DMS53 (cell line): ENCODE data around the gene EEF2.

Experiments
- DNase-seq: peaks from one replicate; lab custom pipeline; 2025; lab: John Stamatoyannopoulos, UW

EEF2 gene

DNA sequence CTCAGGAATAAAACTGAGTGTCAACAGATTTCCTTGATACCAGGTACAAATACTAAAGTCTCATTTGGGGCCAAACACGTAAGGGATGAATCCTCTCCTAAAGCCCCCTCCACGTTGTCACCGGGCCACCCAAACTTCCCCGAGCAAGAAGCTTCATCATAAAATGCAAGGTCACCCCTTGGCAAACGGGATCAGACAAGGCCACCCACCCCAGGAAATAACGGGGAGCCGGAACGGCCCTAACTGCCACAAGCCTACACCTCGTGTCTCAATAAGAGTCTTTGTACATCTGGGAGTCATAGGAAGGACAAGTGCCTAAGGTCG, 717 bp downstream of the EEF2 start:
- no peak for DNase-seq

DNA sequence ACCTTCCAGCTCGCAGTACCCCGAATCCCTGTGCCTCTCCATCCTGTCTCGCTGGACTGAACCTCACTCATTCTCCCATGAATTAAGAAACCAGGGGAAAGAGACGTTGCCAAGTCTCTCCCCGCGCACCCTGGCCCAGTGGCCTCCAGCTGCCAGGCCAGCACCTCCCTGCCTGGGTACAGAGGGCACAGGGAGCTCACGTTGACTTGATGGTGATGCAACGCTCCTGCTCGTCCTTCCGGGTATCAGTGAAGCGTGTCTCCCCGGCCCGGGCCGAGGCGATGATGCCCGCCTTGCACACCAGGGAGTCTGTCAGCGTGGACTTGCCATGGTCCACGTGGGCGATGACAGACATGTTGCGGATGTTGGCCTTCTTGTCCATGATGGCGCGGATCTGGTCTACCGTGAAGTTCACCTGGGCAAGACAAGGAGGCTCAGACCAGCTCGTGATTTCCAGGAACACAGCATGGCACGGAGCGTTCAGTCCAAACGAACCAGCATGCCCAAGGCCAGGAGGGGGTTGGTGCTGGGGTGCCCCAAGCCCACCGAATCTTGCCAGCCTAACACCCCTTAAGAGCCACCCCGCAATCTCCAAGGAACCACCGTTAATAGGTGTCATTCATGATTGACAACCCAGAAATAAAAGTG, 1.2 kb downstream of the EEF2 start:
- peak; percentile 81 for DNase-seq

DNA sequence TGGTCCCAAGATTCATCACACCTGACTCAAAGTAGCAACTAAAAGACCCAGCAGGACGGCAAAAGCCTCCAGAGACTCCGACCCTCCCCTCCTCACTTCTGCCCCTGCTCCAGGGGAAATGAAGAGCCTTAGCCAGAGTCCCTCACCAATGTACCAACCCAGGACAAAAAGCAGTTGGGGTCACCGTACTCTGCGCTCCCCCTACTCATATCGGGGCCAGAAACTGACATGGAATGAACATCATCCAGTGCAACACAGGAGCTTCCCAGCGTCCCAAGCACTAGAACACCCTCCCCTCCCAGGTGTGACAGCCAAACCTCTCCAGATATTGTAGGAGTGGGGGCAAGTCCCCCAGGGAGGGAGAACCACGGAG, 1.7 kb downstream of the EEF2 start:
- no peak for DNase-seq

DNA sequence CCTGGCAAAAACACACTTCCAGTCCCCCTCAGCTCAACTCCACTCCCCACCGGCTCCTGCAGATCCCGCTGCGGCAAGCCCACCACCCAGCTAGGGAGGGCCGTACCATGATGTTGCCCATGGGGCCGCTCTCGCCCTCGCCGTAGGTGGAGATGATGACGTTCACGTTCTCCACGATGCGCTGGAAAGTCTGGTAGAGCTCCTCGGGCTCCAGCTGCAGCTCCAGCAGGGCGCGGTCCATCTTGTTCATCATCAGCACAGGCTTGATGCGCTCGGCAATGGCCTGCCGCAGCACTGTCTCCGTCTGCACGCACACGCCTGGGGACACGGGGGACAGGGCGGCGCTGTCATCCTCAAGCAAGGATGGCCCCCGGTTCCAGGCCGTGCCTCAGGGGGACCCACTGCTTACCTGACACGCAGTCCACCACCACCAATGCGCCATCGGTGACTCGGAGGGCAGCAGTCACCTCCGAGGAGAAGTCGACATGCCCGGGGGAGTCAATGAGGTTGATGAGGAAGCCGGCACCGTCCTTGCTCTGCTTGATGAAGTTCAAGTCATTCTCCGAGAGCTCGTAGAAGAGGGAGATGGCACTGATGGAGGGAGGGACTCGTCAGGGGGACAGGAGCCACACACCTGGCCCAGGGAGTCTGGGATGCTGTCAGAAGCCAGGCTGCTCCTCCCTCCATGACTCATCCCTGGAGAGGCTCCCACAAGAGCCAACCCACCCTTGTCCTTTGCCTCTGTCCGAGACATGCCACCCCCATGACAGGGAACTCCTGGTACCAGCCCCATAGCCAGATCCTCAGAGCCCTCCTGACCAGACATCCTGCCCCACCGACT, 2.3 kb downstream of the EEF2 start:
- DNase-seq: peak; percentile 79

DNA sequence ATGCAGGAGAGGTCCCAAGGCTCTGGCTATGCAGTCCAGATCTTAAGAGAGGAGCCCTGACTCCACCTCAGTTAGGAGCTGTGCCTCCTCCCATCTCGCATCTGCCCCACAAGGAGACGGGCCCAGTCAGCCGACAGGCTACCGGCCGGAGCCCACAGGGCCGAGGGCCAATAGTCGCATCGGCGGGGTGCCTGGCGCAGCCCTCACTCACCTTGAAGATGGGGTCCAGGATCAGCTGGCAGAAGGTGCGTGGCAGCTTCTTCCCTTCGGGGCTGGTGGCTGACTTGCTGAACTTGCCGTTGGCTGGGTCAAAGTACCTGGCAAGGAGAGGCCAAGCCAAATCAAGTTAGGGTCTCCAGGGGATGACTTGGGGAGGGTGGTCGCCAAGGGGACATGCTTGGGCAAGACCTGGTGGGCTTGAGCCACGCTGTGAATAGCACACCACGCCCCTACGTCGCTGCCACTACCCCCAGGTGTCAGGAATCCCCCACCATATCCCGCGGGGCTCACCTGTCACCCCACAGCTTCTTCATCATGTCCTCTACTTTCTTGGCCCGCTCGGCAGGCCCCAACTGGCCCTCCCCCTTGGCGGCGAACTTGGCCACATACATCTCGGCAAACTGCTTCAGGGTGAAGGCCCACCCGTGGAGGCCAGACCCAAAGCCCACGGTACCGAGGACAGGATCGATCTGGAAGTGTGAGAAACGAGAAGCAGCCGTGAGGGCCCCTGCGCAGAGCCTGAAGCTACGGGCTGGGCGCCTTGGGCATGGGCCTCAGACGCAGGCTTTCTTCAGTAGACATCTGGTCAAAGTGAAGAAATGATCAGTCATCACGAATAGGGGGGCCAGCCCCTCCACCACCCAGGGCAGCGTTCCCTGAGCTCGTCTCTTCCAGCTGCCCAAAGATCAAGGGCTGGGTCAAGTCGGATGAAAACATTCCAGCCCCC, 3.3 kb downstream of the EEF2 start:
- no peak for DNase-seq

DNA sequence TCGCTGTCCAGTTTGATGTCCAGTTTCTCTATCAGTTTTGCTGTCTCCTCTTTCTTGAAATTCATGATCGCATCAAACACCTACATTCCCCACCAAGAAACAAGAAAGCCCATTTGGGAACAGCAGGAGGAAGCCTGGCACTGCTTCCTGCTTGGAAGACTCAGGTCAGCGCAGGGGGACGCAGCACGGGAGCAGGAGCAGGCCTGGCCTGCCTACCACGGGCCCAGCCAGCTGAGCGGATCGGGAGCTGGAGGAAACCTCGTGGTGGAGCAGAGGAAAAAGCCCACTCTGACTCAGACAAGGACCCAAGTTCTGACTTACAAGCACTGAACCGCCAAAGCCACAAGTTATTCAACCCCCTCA, 3.9 kb downstream of the EEF2 start:
- DNase-seq: no peak

DNA sequence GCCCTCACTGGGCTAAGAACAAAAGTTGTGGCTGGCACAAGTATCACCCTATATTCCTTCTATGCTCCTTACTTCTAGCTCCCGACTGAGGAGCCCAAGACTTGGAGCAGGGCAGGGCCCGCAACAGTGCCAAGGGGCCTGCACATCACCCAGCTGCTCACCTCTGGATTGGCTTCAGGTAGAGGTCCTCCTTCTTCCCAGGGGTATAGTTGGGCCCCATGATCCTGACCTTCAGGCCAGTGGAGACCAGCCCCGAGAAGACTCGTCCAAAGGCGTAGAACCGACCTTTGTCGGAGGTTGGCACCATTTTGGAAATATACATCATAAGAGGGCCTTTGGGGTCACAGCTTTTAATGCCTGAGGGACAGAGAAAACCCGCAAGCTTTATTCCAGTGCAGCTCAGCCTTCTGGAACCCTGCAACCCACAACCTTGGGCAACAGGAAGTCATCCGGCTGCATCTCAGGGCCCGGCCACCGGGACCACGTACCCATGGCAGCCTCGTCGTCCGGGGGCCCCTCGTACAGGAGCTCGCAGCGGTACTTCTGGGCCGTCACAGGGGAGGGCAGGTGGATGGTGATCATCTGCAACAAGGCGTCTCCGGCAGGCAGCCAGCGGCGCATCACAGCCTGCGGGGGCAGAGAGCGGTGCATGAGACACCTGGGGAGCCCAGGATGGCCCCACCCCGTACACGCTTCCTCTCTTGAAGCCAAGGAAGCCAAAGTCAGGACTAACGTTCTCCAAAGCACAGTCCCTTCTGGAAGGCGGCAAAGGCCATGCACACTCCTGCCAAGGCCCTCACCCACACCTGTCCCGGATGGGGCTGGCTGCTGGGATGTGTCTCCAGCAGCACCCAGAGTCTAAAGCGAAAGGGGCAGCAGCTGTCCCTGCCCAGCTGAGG, 4.7 kb downstream of the EEF2 start:
- peak; percentile 19 for DNase-seq

DNA sequence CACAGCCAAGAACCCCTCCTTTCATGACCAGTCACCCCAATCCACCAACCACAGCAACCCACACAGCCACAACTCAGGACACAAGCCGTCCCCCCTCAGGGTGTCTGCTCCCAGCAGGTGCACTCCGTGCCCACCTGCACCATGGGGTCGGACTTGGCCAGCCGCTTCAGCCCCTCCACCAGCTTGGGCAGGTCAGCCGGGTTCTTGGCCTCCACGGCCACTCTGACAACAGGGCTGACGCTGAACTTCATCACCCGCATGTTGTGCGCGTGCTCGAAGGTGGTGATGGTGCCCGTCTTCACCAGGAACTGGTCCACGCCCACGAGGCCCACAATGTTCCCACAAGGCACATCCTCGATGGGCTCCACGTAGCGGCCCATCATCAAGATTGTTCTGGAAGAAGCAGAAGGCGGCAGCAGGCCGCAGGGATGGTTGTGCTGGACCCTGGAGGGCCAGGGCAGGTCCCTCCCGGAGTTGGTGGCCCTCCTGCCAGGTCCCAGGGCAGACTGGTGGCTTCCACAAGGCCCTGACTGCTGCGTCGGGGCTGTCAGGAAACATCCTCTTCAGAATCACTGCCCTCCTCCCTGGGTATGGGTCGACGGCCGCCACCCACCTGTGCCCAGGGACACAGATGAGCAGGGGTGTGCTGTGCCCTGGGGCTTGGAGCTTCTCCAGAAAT, 5.5 kb downstream of the EEF2 start:
- no peak for DNase-seq

DNA sequence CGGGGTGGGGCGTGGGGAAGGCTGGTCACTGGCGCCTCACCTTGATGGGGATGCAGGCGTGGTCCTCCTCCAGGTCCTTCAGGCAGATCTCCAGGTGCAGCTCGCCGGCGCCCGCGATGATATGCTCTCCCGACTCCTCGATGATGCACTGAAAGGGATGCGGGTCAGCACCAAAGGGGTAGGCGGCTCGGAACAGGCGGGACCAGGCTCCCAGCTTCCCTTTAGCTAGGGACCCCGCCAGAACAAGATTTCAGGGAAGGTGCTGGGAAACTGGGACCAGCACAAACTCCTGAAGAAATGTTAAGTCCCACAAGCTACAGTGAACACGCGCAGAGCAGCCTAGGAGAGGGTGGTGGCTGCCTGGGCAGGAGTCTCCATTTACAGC, 6.0 kb downstream of the EEF2 start:
- peak; percentile 37 for DNase-seq

DNA sequence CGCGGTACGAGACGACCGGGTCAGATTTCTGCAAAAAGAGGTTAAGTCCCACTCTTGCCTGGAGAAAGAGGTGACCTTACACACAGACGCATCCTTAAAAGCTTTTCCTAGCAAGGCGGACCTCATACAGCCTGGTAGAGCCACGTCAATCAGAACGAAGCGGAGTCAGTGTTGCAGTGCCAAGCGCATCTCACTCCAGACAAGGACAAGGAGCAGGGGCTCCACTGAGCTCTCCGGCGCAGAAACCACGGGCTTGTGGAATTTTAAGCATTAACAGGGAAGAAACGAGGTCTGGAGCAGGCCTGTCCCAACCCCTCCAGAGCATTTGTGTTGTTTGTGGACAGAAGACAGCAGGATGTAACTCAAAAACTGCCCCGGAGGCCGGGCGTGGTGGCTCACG, 7.1 kb downstream of the EEF2 start:
- DNase-seq: no peak

DNA sequence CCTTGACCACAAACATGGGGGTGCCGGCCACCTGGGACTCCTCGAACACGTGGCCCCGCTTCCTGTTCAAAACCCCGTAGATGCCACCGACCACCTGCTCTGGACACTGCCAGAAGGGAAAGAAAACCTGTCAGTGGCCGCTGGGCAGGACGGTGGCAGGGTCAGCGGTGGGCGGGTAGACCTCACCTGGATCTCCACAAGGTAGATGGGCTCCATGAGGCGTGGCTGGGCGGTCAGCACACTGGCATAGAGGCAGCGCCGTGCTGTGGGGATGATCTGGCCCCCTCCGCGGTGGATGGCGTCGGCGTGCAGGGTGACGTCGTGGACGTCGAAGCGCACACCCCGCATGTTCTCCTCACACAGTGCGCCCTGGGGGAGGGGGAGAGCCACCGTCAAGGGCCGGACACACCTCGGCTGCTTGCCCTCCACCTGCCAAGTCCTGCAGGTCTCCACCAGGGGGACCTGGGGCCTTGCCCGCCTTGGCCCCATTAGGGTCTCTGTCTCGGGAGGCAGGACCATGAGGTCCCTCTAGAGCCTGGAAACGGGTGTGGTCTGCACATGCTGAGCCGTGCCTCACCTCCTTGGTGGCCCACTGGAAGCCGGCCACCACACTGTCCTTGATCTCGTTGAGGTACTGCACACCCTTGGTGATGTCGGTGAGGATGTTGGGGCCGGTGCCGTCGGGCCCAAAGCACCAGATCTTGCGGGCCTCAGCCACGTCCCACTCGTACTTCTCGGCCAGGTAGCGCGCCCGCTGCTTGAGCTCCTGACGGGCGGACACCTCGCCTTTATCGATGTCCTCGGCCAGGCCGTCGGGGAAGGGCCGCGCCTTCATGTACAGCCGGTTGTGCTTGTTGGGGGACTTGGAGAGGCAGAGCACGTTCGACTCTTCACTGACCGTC, 7.8 kb downstream of the EEF2 start:
- DNase-seq: peak; percentile 27

DNA sequence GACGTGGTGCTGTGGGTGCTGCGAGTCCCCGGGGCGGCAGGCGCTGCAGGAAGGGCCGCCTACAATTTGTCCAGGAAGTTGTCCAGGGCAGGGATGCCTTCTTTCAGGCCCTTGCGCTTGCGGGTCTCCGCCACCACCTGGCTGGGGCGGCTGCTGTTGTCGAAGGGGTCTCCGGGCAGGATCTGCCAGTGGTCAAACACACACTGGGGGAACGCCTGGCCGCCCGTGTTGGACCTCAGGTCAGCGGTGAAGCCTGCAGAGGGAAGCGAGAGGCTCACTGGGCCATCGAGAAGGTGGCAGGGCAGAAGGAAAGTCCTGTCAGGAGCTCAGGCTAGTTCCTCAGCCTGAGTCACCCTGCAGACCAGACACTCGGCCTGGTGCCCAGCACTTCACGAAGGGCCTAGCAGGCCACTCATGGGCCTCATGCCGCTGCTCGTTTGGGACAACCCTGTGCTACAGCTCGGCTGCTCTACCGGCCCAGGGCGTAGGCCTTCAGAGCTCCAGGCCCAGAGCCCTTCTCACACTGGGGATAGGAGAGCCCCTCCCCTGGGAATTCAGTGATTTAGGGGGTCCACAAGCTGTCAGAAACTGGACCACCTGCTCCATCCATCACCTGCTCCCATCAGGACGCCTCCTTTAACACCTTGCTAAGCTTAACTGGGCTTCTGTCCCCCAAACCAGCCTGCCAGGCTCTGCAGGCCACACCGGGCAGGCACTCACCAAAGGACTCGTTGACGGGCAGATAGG, 8.6 kb downstream of the EEF2 start:
- DNase-seq: peak; percentile 35

DNA sequence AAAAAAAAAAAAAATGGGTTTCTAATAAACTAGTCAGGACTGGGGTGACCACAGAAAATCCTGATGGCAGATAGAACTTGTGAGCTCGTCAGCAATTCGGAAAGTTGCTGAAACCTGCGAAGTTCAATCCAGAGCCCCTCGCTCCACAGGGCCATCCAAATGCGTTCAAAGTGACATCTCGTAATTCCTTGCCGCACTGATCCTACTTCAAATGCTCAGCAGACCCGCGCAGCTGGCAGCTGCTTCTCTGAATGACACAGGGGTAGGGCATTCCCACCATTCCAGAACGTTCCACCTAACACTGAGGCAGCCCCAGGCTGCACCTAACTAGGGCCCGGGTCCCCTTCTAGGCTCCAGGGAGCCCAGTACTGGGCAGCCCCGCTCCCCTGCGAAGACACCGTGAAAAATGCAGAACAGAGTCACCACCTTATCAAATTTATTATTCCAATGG, 9.6 kb downstream of the EEF2 start:
- peak; percentile 40 for DNase-seq

DNA sequence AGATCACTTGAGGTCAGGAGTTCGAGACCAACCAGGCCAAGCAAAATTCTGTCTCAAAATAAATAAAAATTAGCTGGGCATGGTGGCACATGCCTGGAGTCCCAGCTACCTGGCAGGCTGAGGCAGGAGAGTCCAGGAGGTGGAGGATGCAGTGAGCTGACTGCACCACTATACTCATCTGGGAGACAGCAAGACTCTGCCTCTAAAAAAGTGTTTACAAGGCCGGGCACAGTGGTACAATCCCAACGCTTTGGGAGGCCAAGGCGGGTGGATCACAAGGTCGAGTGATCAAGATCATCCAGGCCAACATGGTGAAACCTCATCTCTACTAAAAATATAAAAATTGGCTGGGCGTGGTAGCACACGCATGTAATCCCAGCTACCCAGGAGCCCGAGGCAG, 10.1 kb downstream of the EEF2 start:
- DNase-seq: peak; percentile 26

DNA sequence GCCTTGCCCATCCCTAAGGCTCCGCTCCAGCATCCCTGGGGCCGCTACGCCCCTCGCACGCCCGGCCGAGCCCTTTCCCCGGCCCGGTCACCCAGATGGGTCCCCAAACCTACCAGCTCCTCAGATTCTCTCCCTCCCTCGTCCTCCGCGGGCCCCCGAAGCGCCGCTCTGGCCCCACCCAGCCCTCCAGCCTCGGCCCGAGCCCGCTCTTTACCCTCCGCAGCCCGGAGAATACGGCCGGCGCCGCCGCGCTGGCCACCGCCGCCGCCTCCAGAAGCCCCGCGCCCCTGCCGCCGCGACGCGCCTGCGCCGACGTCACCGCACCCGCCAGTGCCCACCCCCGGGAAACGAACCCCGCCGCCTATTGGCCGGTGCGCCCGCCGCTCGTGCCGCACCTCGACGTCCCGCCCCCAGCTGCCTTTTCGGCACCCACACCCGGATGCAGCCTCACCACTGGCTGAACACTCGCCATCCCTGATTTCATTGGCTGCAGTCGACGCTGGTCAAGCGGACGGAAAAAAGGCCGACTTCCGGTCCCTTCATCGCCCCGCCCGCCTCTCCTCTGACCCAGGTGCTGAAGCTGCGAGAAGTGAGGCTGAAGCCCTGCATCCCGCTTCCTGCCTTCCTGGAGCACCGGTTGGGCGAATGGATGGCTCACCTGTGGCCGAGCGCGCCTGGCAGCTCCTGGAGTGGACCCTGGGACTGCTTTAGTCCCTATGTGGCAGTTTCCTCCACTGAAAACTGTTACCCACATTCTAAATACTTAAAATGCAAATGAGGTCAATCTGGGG, 14.3 kb downstream of the EEF2 start, which contains the start of gene DAPK3:
DAPK3 (minus strand) TSS at position 292 of the 791 bp plus-strand sequence. CDS start 1,364 bp downstream, outside the sequence.
- DNase-seq: peak; percentile 98

DNA sequence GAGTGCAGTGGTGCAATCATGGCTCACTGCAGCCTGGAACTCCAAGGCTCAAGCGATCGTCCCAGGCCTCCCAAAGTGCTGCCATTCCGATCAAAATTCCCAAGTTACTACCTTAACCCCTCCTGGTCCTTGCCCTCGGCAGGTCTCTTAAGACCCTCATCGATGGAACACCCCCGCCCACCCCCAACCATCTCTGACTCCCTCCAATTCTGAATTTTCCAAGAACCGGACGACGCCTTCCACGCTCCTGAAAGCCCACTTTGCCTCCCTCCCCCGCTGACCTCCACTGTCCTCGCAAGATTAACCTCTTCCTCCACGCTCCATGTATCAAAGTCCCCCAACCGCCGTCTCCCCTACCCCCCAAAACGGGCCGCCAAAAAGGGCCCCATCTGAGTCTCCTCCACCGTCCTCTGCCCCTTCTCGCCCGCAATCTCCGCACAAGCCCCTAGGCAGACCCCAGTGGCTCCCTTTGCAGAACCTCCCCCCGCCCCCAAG, 14.9 kb downstream of the EEF2 start:
- DNase-seq: no peak

DNA sequence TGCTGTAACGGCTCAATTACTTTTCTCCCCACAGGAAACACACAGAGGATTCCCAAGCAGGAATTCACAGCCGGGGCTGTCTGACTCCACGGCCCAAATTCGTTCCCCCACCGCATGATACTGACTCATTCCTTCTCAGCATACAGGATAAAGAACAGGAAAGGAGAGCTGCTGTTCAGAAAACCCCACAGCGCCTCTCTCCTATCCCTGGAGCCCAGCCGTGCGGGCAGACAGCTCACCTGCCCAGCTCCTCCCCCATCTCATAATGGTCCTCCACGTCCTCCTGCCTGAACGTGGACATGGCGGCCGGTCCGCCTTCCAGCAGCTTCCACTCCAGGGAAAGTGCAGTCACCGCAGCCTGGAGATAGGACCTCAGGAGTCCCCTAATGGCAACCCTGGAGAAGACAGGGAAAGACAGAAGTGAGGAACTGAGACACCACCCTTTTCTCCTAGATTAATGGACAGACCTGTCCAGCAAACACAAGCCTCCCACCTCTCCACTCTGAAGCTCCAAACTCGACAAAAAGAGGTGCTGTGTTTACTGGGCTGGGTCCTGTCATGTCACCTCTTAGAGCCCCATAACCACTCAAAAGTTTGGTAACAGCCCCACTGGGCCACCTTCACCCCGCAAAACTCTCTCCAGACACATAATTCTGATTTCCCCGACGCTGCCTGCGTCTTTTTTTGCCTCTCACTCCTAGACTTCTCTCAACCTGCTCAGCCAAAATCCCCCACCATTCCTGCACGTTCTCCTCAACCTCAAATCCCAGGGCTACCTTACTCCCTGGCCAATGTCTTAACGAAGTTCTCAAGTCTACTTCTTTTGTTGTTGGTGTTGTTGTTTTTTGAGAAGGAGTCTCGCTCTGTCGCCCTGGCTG, 15.6 kb downstream of the EEF2 start:
- peak; percentile 67 for DNase-seq
